T-helper 22 cell (primary cell): ENCODE measurements around the gene RAB40A.

Experiments used
- DNase-seq: peaks from one replicate; pipeline ENCODE4 v3.0.0-alpha.2; 2020; ENCODE audit warnings: low read depth

RAB40A gene, protein sequence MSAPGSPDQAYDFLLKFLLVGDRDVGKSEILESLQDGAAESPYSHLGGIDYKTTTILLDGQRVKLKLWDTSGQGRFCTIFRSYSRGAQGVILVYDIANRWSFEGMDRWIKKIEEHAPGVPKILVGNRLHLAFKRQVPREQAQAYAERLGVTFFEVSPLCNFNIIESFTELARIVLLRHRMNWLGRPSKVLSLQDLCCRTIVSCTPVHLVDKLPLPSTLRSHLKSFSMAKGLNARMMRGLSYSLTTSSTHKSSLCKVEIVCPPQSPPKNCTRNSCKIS

DNA sequence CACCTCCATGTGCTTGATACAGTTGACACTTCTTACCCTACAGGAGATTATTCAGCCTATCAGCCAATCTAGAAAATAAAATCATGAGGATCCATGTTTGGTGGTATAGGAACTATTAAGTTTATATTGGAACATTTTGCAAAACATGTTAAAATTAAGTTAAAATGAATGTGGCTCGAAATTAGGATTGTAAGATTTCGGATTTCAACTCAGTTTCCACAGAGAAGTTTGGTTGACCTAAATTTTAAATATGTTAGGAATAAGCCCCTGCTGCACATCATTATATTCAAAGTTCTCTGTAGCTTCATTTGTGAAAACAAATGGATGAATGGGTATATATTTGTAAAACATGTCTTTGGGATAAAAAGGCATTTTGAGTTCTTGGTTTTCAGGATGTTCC lies at the start of gene RAB40A:
TSS of gene RAB40A (minus strand) at position 101 of the 400 bp plus-strand sequence. CDS start 18,733 bp downstream, outside the sequence.
- no peak for DNase-seq

DNA sequence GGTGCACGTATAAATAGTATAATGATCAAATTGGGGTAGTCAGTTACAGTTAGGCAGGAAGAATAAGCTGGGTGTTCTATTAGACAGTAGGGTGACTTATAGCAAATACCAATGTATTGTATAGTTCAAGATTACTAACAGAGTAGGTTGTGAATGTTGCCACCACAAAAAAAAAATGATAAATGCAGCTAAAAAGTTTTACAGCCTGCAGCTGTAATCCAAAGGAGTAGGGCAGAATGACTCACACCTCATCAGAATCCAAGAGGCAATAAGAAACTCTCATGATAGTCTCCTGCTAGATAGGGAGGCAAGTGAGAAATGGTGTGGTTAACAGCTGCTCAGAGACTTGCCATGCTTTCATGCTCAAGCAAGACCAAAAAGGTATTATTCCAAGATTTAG lies 46.5 kb upstream of the RAB40A start:
- DNase-seq: no peak

DNA sequence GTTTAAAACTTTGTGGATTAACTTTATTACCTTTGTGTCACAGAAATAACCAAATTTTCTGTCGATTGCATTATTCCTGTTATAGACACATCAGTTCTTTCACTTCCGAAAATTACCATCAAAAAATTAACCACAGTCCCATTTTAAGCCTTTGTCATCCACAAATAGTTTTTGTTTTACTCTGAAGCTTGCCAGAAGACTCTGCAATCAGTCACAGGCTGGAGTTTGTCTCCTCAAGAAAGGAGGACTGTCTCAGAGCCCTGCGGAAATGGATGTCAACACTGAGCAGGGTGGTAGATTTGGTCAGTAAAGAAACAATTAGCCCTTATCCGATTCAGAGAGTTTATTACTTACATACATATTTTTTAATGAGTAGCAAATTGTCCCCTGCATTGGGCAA lies 45.9 kb upstream of the RAB40A start:
- DNase-seq: no peak

DNA sequence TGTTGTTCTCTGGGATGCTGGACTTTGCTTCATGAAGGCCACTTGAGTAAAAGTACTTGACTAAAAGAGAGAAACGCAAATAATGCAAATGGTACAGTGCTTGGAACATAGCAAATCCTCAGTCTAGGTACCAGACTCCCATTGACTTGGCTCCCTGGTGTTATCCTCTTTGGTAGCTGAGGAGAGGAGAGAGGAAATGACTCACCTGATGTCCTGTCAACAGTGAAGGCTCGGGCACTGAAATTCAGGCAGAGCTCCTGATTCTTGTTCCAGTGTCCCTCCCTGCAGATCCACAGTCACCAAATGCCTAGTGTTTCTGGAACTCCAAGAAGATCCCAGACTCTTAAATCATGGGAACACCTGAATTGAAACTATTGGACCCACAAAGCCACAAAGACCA lies 43.5 kb upstream of the RAB40A start:
- DNase-seq: no peak

DNA sequence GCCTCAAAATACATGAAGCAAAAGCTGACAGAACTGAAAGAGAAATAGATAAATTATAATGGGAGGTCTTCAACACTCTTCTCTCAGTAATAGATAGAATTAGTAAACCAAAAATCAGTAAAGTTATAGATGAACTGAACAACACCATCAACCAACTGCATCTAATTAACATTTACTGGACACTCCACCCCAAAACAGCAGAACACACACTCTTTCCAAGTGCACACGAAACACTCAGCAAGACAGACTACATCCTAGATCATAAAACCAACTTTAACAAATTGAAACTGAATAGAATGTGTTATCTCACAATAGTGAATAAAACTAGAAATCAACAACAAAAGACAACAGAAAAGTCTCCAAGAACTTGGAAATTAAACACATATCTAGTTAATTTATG lies 41.0 kb upstream of the RAB40A start:
- DNase-seq: no peak

DNA sequence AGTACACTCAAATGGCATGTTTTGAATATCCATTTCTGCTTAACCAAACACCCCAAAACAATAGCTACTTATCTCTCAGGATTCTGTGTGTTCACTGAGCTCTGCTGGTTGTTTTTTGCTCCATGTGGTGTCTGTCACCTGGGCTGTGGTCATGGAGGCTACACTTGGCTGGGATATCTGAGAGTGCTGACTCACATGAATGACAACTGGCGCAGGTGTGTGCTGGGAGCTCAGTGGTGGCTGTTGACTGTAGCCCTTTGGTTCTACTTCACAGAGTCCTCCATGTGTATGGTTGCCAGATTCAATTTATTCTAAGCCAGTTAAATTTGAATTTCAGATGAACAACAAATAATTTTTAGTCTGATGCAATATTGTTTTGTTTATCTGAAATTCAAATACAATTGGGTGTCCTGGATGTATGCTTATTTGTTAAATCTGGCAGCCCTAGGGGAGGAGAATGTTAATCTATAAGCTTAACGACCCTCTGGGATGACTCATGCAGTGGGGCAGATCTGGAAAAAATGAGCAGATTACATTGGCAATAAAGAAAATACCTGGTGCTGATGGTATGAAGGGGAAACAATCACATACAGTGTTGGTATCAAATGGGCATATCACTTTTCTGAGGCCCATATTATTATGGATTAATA lies 37.8 kb upstream of the RAB40A start:
- no peak for DNase-seq

DNA sequence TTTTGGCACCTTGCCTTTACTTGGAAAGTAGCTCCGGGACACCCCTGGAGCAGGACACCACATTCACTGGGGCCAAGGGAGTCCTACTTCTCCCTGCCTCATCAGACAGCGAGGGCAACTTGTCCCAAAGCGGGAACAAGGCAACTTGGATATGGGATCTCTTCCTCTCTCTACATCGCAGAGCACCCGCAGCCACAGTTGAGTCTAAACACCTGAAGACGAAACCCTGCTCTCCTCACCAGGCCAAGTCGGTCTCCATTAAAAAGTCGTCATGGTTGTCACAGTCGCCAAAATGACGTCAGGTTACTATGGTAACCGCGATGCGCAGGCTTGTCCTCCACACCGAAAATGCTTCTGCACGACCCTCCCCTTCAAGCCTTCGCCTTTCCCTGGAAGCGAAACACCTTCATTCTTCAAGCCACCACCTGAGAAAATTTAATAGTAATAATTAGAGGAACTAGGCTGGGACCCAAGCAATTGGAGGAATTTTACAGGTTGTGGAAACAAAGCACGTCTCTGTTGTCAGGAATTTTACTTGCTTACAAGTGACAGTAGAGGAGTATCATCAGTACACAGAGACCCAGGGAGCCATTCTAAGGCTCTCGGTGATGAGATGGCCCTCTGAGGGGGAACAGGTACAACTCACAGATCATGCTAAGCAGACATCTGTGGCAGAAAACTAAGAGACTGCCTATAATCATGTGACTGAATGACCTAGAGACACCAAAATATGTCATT lies 35.6 kb upstream of the RAB40A start:
- peak; percentile 36 for DNase-seq

DNA sequence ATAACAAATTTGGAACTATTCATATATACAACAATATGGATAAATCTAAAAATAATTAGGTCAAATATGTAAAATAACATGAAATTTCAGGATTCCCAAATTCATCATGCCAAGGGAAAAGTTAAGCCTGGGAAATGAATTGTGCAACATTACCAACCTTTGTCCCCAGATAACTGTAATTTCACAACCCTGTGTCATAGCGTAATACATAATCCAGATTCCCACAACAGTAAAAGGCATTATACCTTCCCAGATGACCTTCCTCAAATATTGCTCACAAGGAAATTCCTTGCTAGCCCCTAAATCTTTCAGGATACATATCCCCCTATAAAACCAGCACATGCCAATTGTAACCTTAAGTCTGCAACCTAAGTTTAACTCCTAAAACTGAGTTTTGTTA lies 32.9 kb upstream of the RAB40A start:
- no peak for DNase-seq

DNA sequence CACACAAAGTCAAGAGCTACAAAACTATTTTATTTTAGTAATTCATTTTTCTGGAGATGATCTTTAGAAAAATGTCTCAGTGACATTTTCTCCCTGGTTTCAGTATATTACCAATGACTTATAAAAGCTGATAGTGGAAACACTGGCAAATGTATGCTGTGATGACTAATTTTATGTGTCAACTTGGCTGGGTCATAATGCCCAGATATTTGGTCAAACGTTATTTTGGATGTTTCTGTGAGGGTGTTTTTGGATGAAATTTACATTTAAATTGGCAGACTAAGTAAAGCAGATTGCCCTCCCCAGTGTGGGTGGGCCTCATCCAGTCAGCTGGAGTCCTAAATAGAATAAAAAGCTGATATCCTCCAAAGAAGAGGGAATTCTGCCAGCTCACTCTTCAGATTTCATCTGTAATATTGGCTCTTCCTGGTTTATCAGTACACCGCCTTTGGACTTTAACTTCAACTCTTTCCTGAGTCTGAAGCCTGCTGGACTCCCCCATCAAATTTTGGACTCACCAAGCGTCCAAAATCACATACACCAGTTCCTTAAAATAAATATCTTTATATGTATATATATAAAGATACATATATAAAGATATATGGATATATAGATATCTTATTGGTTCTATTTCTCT lies 31.2 kb upstream of the RAB40A start:
- DNase-seq: no peak

DNA sequence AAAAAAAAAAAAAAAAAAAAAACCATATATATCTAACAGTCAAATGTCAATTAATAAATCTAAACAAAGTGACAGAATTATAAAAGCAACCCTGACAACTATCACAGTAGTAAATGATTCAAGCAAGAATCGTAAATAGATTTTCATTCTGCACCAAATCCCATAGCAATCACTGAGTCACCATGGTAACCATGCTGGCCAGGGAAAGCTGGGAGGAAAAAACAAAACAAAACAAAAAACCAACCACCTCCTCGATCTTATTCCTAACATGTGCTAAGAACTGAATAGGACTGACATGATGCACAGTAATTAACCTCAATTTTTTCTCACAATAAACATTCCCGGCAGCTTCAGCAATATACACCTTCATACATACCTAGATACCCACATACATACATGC lies 30.6 kb upstream of the RAB40A start:
- no peak for DNase-seq

DNA sequence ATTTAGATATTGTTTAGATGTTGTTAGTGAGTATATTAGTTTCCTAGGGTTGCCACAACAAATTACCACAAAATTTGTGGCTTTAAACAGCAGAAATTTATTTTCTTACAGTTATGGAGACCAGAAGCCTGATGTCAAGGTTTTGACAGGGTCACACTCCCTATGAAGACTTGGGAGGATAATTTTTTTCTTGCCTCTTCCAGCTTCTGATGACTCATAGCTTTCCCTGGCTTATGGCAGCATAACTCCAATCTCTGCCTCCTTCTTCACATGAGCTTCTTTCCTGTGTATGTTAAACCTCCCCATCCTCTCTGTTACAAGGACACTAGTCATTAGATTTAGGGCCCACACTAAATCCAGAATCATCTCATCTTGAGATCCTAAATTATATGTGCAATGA lies 20.9 kb upstream of the RAB40A start:
- no peak for DNase-seq

DNA sequence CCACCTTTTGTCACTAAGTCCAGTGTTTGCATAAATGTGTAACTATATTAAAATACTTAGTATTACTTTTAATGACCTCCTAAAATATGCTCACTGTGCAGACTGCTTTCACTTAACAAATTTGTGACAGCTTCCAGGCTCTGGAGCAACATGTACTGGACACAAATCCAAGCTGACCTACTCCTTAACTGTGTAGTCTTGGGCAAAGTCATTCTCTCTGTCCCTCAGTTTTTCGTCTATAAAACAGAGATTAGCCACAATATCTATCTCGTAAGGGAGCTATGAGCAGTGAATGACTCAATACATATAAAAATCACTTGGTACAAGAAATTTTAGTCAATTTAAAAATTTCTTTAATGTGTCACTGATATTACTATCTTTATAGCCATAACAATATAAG lies 20.4 kb upstream of the RAB40A start:
- no peak for DNase-seq

DNA sequence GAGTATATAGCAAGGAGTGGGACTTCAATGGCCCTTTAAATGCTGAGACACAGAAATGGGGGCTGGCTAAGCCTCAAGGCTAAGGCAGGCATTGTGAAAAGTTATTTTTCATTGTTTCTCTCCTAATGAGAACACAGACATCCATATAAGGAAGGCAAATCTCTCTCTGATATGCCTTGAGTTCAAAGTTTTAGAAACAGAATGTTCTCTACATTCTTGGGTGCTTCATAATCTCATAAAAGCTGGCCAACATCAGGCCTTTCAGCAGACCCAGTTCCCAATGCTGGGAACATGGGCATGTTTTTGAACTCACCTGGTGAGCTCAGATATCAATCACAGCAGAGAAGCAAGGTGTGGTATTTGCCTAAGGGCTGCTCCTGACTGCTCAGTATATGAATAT lies 19.4 kb upstream of the RAB40A start:
- DNase-seq: no peak

DNA sequence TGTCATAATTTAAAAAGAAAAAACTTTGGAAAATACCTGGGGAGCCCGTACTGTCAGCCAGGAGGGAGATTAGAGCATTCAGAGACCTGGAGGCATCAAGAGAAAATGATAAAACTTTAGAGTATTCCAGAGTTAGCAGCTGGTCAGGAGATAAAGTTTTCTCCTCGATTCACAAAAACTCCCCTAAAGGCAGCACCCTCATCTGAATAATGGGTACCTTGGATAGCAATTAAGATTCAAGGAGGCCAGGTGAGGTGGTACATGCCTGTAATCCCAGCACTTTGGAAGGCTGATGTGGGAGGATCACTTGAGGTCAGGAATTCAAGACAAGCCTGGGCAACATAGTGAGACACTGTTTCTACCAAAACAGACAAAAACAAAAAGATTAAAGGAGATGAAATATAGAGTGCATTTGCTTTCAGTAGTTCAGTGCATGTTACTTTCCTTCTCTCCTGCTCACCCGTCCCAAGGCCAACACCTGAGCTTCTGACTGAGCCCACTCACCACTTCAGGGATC lies 18.6 kb upstream of the RAB40A start:
- DNase-seq: no peak

DNA sequence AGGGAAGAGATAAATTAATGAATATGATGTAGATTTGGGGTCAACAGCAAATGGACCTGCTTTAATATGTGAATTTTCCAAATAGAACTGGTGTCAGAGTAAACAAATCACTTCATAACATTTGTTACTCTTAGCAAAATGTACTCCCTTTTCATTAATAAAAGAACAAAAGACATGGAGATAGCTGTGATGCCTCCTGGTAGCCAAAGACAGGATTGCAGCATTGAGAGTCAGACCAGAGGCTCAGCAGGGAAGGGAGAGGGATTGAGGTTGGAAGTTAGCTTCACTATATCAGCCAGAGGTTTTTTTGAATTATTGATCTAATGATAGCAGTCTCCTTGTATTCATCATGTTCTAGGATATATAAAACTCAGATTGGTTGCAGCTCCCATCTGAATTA lies 17.4 kb upstream of the RAB40A start:
- DNase-seq: no peak

DNA sequence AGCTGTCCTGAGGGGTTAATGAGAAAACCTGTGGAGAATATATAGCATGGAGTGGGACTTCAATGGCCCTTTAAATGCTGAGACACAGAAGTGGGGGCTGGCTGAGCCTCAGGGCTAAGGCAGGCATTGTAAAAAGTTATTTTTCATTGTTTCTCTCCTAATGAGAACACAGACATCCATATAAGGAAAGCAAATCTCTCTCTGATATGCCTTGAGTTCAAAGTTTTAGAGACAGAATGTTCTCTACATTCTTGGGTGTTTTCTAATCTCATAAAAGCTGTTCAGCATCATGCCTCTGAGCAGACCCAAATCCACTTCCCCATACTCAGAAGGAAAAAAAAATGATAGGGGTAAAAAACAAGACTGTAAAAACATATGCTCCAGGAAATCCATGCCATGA lies 16.8 kb upstream of the RAB40A start:
- no peak for DNase-seq

DNA sequence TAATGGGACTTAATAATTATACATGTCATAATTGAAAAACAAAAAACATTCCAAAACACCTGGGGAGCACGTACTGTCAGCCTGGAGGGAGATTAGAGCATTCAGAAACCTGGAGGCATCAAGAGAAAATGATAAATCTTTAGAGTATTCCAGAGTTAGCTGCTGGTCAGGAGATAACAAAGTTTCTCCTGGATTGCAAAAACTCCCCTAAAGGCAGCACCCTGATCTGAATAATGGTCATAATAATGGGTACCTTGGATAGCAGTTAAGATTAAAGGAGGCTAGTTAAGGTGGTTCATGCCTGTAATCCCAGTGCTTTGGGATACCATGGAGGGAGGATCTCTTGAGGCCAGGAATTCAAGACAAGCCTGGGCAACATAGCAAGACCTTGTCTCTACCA lies 15.9 kb upstream of the RAB40A start:
- DNase-seq: no peak

DNA sequence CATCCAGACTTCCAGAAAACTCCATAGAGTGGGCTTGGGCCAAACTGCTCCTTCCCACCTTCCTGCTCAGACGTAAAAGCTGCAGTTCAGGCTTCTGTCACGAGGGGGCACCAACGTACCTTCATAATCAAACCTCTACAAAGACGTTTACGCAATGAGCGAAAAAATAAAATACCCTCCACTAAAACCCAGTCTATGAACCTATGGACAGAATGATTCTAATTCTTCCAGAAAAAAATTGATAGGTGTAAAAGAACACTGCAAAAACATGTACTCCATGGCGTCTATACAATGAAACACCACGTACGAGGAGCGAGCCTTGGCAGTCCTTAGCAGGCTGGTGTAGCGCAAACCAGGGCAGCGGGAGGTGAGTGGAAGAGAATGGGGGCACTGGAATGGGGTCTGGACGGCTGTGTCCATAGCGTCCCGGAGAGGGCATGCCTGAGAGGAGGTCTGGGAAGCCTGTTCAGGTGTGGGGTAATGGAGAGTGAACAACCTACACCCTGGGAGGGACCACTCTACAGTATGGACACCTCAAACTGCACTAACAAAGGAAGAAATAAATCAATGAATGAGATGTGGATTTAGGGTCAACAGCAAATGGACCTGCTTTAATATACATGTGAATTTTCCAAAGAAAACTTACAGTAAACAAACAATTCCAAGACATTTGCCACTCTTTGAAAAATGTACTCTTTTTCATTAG lies 14.4 kb upstream of the RAB40A start:
- DNase-seq: peak; percentile 16

DNA sequence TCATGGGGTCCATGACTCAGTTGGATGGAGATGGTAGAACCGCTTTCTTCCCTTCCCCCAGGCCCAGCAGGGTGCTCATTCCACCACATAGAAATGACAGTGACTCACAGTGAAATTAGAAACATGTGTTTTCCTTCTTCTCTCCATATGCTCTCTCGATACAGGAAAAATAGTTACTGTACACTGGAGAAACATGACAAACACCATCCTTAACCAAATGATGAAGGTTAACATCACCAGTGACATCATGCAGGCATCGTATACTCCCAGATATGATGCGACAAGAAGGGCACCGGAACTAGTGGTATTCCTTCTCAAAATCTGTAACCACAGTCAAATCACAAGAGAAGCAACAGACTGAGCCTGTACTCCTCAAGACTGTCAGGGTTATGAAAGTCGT lies 11.7 kb upstream of the RAB40A start:
- no peak for DNase-seq

DNA sequence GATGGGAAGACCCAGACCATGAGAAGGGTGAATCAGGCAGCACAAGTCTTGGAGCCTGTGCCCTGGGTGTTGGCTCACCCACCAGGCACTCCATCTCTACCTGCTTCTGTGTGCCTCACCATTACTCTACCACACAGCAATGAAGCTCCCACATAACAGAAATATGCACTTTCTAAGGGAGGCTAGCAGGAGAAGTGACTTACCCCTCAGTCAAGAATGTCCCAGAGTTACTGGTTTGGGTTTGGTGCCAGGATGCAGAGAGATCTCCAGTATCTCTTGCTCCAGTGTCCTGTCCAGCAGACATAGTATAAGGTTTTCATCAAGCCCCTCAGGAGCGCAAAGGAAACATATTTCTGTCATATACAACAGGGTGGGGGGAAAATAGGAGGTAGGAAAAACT lies 11.3 kb upstream of the RAB40A start:
- no peak for DNase-seq

DNA sequence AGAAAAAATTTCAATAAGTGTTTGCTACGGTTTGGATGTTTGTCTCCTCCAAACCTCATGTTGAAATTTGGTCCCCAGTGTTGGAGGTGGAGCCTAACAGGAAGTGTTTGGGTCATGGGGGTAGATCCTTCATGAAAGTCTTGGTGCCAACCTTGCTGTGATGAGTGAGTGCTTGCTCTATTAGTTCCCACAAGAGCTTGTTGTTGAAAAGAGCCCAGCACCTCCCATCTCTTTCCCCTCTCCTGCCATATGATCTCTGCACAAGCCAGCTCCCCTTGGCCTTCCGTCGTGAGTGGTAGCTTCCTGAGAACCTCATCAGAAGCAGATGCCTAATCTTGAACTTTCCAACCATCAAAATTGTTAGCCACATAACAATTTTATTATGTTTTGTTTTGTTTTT lies 10.3 kb upstream of the RAB40A start:
- no peak for DNase-seq

DNA sequence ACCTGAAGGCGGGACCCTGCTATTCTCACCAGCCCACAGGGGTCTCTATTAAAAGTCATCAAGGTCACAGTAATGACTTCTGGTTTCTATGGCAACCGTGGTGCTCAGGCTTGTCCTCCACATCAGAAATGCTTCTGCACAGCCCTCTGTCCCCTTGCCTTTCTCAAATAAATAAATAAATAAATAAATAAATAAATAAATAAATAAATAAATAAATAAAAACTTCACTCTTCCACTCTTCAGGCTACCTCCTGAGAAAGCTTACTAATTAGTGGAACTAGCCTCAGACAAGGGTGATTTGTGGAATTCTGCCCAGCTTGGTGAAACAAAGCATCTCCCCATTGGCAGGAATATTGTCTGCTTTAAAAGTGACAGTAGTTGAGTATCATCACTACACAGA lies 5.5 kb upstream of the RAB40A start:
- DNase-seq: no peak
